Neutrophil (primary cell): ENCODE measurements around the gene MAST1.
A peak's percentile ranks its signal among the peaks of the same experiment; 100 is the strongest.

Experiments used
- H3K27ac ChIP-seq: fragments of 200-600 bp; sonication (generic); 2 replicates; pipeline ENCODE4 v1.5.1; 2016; ENCODE audit warnings: mild to moderate bottlenecking, moderate library complexity
- H3K27me3 ChIP-seq: fragments of 200-600 bp; sonication (generic); 2 replicates; pipeline ENCODE4 v1.6.0; 2016; ENCODE audit warnings: mild to moderate bottlenecking
- H3K36me3 ChIP-seq: fragments of 200-600 bp; sonication (generic); 2 replicates; pipeline ENCODE4 v1.5.1; 2017
- H3K4me1 ChIP-seq, 2 experiments: fragments of 200-600 bp in 1 of 2; sonication (generic) in 1 of 2; 1 replicate in 1 of 2; 2 replicates in 1 of 2; pipeline versions ENCODE4 v1.5.1 to v1.6.1; 2013 to 2016; ENCODE audit warnings: low read depth in 1 of 2, low read length in 1 of 2, mild to moderate bottlenecking in 1 of 2, moderate library complexity in 1 of 2; ENCODE audit not compliant: control insufficient read depth in 1 of 2, insufficient read depth in 1 of 2
- H3K4me3 ChIP-seq, 2 experiments: fragments of 200-600 bp in 1 of 2; sonication (generic) in 1 of 2; 1 replicate in 1 of 2; 2 replicates in 1 of 2; pipeline ENCODE4 v1.5.1; 2013 to 2016; ENCODE audit warnings: low read depth in 1 of 2, low read length in 1 of 2, mild to moderate bottlenecking in 1 of 2, moderate library complexity in 1 of 2
- H3K9me3 ChIP-seq: fragments of 200-600 bp; sonication (generic); 2 replicates; pipeline ENCODE4 v1.5.1; 2016
- CTCF ChIP-seq: fragments of 200-600 bp; sonication (generic); IDR thresholded peaks from 2 replicates; pipeline ENCODE4 v1.5.1; 2016; ENCODE audit warnings: antibody characterized with exemption

The MAST1 gene

GRCh38 chr19:12847159-12848139, 9.1 kb downstream of the MAST1 start:
- no peak overlapping the region for H3K27ac ChIP-seq
- H3K36me3 ChIP-seq = no peaks in the 10 kb centered on the region
- H3K27me3 ChIP-seq = peaks cover 82% of the 10 kb centered on the region
- no peaks in the 10 kb centered on the region for H3K9me3 ChIP-seq
- peak overlapping the region in 1 of 2 experiments; percentile 49 for H3K4me3 ChIP-seq
- TF ChIP-seq CTCF = peak; percentile 99
- peaks cover 5 to 9% of the 10 kb centered on the region in 2 experiments for H3K4me1 ChIP-seq

GRCh38 chr19:12856653-12857052, 18.3 kb downstream of the MAST1 start:
- Histone ChIP-seq H3K4me3 (no peak overlapping the region), H3K36me3 (no peaks in the 10 kb centered on the region), H3K9me3 (no peaks in the 10 kb centered on the region), H3K4me1 (no peaks in the 10 kb centered on the region), H3K27ac (no peak overlapping the region), H3K27me3 (peaks cover 13% of the 10 kb centered on the region)
- no peak for TF ChIP-seq CTCF

- H3K27me3 ChIP-seq = peaks cover 15% of the 10 kb centered on the region
- no peak overlapping the region for H3K27ac ChIP-seq
- H3K36me3 ChIP-seq = no peaks in the 10 kb centered on the region
- TF ChIP-seq CTCF = no peak
- no peak overlapping the region for H3K4me3 ChIP-seq
- no peaks in the 10 kb centered on the region for H3K9me3 ChIP-seq
- H3K4me1 ChIP-seq = no peaks in the 10 kb centered on the region
These were observed 20.0 kb downstream of the MAST1 start for GRCh38 chr19:12858041-12858928.

GRCh38 chr19:12859546-12859945, 21.2 kb downstream of the MAST1 start:
- Histone ChIP-seq H3K36me3 (no peaks in the 10 kb centered on the region), H3K9me3 (no peaks in the 10 kb centered on the region), H3K27ac (no peak overlapping the region), H3K4me1 (no peaks in the 10 kb centered on the region), H3K4me3 (no peak overlapping the region), H3K27me3 (peaks cover 19% of the 10 kb centered on the region)
- TF ChIP-seq CTCF = no peak

- H3K4me3 ChIP-seq = no peak overlapping the region
- no peak overlapping the region for H3K27ac ChIP-seq
- H3K36me3 ChIP-seq = no peaks in the 10 kb centered on the region
- H3K4me1 ChIP-seq = peaks cover 9 to 10% of the 10 kb centered on the region in 2 experiments
- peaks cover 35% of the 10 kb centered on the region for H3K27me3 ChIP-seq
- TF ChIP-seq CTCF = no peak
- no peaks in the 10 kb centered on the region for H3K9me3 ChIP-seq
These were observed 25.8 kb downstream of the MAST1 start for GRCh38 chr19:12864143-12864542.
